COLO829 (cell line): ENCODE data around the gene PDE7B.

Experiments used
- DNase-seq: peaks from one replicate; pipeline ENCODE4 v3.0.0; 2012; ENCODE audit warnings: low spot score

Gene PDE7B

GRCh38 chr6:135990855-135991464, 139.5 kb downstream of the PDE7B start:
- DNase-seq: no peak

GRCh38 chr6:135992739-135993138, 141.2 kb downstream of the PDE7B start:
- DNase-seq: no peak

GRCh38 chr6:135993361-135993760, 141.9 kb downstream of the PDE7B start:
- no peak for DNase-seq

GRCh38 chr6:135994857-135995544, 143.5 kb downstream of the PDE7B start:
- peak; percentile 27 for DNase-seq

- no peak for DNase-seq
Observed at GRCh38 chr6:135995545-135995898, 144.0 kb downstream of the PDE7B start.

- DNase-seq: no peak
Observed at GRCh38 chr6:135996668-135997067, 145.2 kb downstream of the PDE7B start.

GRCh38 chr6:135999393-135999792, 147.9 kb downstream of the PDE7B start:
- DNase-seq: no peak

GRCh38 chr6:136007345-136007744, 155.8 kb downstream of the PDE7B start:
- no peak for DNase-seq

GRCh38 chr6:136011475-136011874, 160.0 kb downstream of the PDE7B start:
- DNase-seq: no peak

GRCh38 chr6:136012198-136012887, 160.8 kb downstream of the PDE7B start:
- DNase-seq: peak; percentile 60

- DNase-seq: no peak
Observed at GRCh38 chr6:136012943-136013342, 161.4 kb downstream of the PDE7B start.

GRCh38 chr6:136014454-136015437, 163.2 kb downstream of the PDE7B start:
- no peak for DNase-seq

- DNase-seq: no peak
Observed at GRCh38 chr6:136015531-136015930, 164.0 kb downstream of the PDE7B start.

GRCh38 chr6:136016228-136017225, 165.0 kb downstream of the PDE7B start:
- no peak for DNase-seq

- no peak for DNase-seq
Observed at GRCh38 chr6:136020691-136021090, 169.2 kb downstream of the PDE7B start.

- no peak for DNase-seq
Observed at GRCh38 chr6:136022224-136022874, 170.8 kb downstream of the PDE7B start.

GRCh38 chr6:136024711-136025110, 173.2 kb downstream of the PDE7B start:
- no peak for DNase-seq

- DNase-seq: no peak
Observed at GRCh38 chr6:136025736-136026135, 174.2 kb downstream of the PDE7B start.

GRCh38 chr6:136030131-136030530, 178.6 kb downstream of the PDE7B start:
- no peak for DNase-seq

- DNase-seq: peak; percentile 49
Observed at GRCh38 chr6:136031982-136032381, 180.5 kb downstream of the PDE7B start.
